Left lung (tissue), 10 donors: ENCODE data around the gene CTNNA1. TPM values are rescaled to one million over a fixed set of nuclear protein-coding genes. Genes with fewer than 3 reads are reported as not detected.
A peak's percentile ranks its signal among the peaks of the same experiment; 100 is the strongest.

Experiments used
- ATAC-seq: fragments of 200-7000 bp; cut with Tn5 transposase; one replicate; pipeline ENCODE4 v1.9.1; 2020; ENCODE audit warnings: moderate library complexity
- DNase-seq, 4 donors: peaks; one replicate each; pipeline ENCODE4 v3.0.0-alpha.2; 2013 to 2020
- H3K27ac ChIP-seq, 2 donors: fragments of 200-600 bp; sonication (generic) in 1 of 2; one replicate each; pipeline versions ENCODE4 v1.5.0 to v1.8.0; 2020 to 2021
- H3K27me3 ChIP-seq, 2 donors: fragments of 200-600 bp; sonication (generic) in 1 of 2; one replicate each; pipeline versions ENCODE4 v1.5.0 to v1.8.0; 2020 to 2021
- H3K36me3 ChIP-seq, 2 donors: fragments of 200-600 bp; sonication (generic) in 1 of 2; one replicate each; pipeline versions ENCODE4 v1.5.0 to v1.8.0; 2020 to 2021
- H3K4me1 ChIP-seq, 2 donors: fragments of 200-600 bp; one replicate each; pipeline ENCODE4 v1.8.0; 2021
- H3K4me3 ChIP-seq, 2 donors: fragments of 200-600 bp; sonication (generic) in 1 of 2; one replicate each; pipeline versions ENCODE4 v1.5.0 to v1.8.0; 2020 to 2021; ENCODE audit warnings: mild to moderate bottlenecking in 1 of 2
- H3K9me3 ChIP-seq, 2 donors: fragments of 200-600 bp; sonication (generic) in 1 of 2; one replicate each; pipeline versions ENCODE4 v1.5.0 to v1.8.0; 2020 to 2021
- CTCF ChIP-seq, 2 donors: fragments of 200-600 bp; sonication (generic) in 1 of 2; IDR thresholded peaks; one replicate each; pipeline versions ENCODE4 v1.5.0 to v1.8.0; 2021; ENCODE audit warnings: antibody characterized with exemption in 2 of 2
- intact Hi-C, 2 donors: fragments of 100-400 bp; cut with DNase I; formaldehyde crosslinking; loops; one replicate each; pipeline versions ENCODE4 v1.11.2 to v1.14.2; 2022
- polyA plus RNA-seq, 6 donors: library from polyadenylated mRNA; unstranded; fragments of 120-200 nt; gene quantifications; one replicate each; pipeline ENCODE4 v1.2.1, GENCODE V29; 2013; ENCODE audit not compliant: insufficient read length in 6 of 6
- total RNA-seq, 2 donors: library from RNA; stranded (reverse); fragmentation: NEBNext Ultra II Directional; extraction: Animal tissue kit (Norgen Biotek cat#: 25700); gene quantifications; one replicate each; pipeline ENCODE4 v1.2.1, GENCODE V29; 2021
- donor health status: DM: no; HTN: yes; CAD: no.
- donor health status: DM: no; HTN: no; CAD: no.

The CTNNA1 gene
- total and polyA plus RNA-seq, 8 donors = 309 to 443 (median 366) TPM

- TF ChIP-seq CTCF (IDR thresholded peaks at IDR 0.05) = no peak
- intact Hi-C loops = no loop called here
- no peak for ATAC-seq
- Histone ChIP-seq H3K36me3 (no peaks in the 10 kb centered on the region), H3K9me3 (no peaks in the 10 kb centered on the region), H3K27ac (no peak overlapping the region), H3K4me1 (peaks cover 23 to 31% of the 10 kb centered on the region in 2 donors), H3K4me3 (no peak overlapping the region), H3K27me3 (no peaks in the 10 kb centered on the region)
- no peak for DNase-seq
Observed at GRCh38 chr5:138849439-138849838, 96.2 kb downstream of the CTNNA1 start.

- no peaks in the 10 kb centered on the region for H3K27me3 ChIP-seq
- H3K36me3 ChIP-seq = no peaks in the 10 kb centered on the region
- no peak for TF ChIP-seq CTCF (IDR thresholded peaks at IDR 0.05)
- H3K27ac ChIP-seq = no peak overlapping the region
- peaks cover 19 to 27% of the 10 kb centered on the region in 2 donors for H3K4me1 ChIP-seq
- intact Hi-C loops = no loop called here
- ATAC-seq (no peak), DNase-seq (peak in 1 of 4 donors; percentile 23)
- H3K9me3 ChIP-seq = no peaks in the 10 kb centered on the region
- no peak overlapping the region for H3K4me3 ChIP-seq
Observed at GRCh38 chr5:138849882-138850281, 96.7 kb downstream of the CTNNA1 start.

GRCh38 chr5:138850865-138851435 lies 97.7 kb downstream of the CTNNA1 start:
- Histone ChIP-seq H3K27me3 (no peaks in the 10 kb centered on the region), H3K36me3 (no peaks in the 10 kb centered on the region), H3K27ac (no peak overlapping the region), H3K4me1 (peaks cover 15 to 24% of the 10 kb centered on the region in 2 donors), H3K4me3 (no peak overlapping the region), H3K9me3 (no peaks in the 10 kb centered on the region)
- ATAC-seq (no peak), DNase-seq (no peak)
- intact Hi-C loops = no loop called here
- TF ChIP-seq CTCF (IDR thresholded peaks at IDR 0.05) = no peak

- intact Hi-C loops = no loop called here
- Histone ChIP-seq H3K4me3 (no peak overlapping the region), H3K36me3 (no peaks in the 10 kb centered on the region), H3K27me3 (no peaks in the 10 kb centered on the region), H3K27ac (no peak overlapping the region), H3K9me3 (no peaks in the 10 kb centered on the region), H3K4me1 (peaks cover 15 to 24% of the 10 kb centered on the region in 2 donors)
- no peak for TF ChIP-seq CTCF (IDR thresholded peaks at IDR 0.05)
- ATAC-seq = no peak
- DNase-seq = no peak
Observed at GRCh38 chr5:138853132-138853531, 99.9 kb downstream of the CTNNA1 start.

- intact Hi-C loops = no loop called here
- DNase-seq (no peak), ATAC-seq (no peak)
- Histone ChIP-seq H3K36me3 (peaks cover 0 to 12% of the 10 kb centered on the region in 2 donors), H3K4me3 (no peak overlapping the region), H3K9me3 (peaks cover 0 to 14% of the 10 kb centered on the region in 2 donors), H3K27me3 (no peaks in the 10 kb centered on the region), H3K27ac (no peak overlapping the region), H3K4me1 (peaks cover 5 to 31% of the 10 kb centered on the region in 2 donors)
- TF ChIP-seq CTCF (IDR thresholded peaks at IDR 0.05) = no peak
Observed at GRCh38 chr5:138867011-138867410, 113.8 kb downstream of the CTNNA1 start.
